ENCODE data around the gene TSEN54. TPM values are rescaled to one million over a fixed set of nuclear protein-coding genes. Genes with fewer than 3 reads are reported as not detected.

The TSEN54 gene
- total RNA-seq, 1 donor from 2014 or later = 92.7 TPM

DNA sequence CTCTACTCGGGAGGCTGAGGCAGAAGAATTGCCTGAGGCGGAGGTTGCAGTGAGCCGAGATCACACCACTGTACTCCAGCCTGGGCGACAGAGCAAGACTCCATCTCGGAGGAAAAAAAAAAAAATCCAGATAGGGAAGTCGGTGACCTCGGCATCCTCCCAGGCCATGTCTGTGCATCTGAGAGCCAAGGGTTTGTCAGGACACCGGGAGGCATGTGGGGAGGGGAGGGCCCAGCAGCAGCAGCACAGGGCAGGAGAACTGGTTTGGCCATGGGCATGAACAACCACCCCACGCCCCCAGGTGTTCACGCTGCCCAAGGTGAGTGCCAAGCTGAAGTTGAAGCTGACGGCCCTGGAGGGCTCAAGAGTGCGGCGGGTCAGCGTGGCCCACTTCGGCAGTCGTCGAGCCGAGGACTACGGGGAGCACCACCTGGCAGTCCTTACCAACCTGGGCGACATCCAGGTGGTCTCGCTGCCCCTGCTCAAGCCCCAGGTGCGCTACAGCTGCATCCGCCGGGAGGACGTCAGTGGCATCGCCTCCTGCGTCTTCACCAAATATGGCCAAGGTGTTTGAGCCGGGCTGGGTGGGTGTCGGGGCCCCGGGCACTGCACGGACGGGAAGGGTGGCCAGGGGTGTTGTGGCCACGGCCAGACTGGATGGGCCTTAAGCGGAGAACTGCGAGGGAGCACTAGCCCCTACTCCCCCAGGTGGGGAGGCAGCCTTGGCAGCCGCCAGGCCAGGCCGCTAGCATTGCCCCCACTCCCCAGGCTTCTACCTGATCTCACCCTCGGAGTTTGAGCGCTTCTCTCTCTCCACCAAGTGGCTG is 56.6 kb downstream of the TSEN54 start:
- Histone ChIP-seq H3K4me1 (no peaks in the 10 kb centered on the region), H3K9me3 (no peaks in the 10 kb centered on the region), H3K27ac (no peak overlapping the region), H3K36me3 (no peaks in the 10 kb centered on the region), H3K27me3 (no peaks in the 10 kb centered on the region), H3K4me3 (no peak overlapping the region)
- intact Hi-C loops (cut with DNase I) = no loop called here
- DNase-seq (ENCODE audit: low spot score in 2 of 2) = no peak
- TF ChIP-seq, protein P1, sequence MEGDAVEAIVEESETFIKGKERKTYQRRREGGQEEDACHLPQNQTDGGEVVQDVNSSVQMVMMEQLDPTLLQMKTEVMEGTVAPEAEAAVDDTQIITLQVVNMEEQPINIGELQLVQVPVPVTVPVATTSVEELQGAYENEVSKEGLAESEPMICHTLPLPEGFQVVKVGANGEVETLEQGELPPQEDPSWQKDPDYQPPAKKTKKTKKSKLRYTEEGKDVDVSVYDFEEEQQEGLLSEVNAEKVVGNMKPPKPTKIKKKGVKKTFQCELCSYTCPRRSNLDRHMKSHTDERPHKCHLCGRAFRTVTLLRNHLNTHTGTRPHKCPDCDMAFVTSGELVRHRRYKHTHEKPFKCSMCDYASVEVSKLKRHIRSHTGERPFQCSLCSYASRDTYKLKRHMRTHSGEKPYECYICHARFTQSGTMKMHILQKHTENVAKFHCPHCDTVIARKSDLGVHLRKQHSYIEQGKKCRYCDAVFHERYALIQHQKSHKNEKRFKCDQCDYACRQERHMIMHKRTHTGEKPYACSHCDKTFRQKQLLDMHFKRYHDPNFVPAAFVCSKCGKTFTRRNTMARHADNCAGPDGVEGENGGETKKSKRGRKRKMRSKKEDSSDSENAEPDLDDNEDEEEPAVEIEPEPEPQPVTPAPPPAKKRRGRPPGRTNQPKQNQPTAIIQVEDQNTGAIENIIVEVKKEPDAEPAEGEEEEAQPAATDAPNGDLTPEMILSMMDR (IDR thresholded peaks at IDR 0.05) = no peak

DNA sequence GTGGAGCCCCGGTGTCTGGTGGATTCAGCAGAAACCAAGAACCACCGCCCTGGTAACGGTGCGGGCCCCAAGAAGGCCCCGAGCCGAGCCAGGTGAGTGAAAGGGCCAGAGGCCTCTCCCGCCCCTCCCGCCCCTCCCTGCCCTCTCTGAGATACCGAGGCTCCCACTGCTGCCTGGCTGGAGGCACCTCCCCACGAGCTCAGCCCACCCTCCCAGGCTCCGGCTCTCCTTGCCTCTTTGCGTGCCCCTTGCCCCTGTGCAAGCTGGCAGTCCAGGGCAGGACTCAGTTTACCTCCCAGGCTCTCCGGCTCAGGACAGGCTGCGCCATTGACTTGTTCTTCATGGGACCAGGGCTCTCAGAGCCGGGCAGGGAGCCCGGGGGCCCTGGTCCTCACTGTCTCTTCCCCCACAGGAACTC is 57.2 kb downstream of the TSEN54 start:
- H3K36me3 ChIP-seq = no peaks in the 10 kb centered on the region
- H3K9me3 ChIP-seq = no peaks in the 10 kb centered on the region
- no peaks in the 10 kb centered on the region for H3K4me1 ChIP-seq
- intact Hi-C loops (cut with DNase I) = no loop called here
- no peak for DNase-seq (ENCODE audit: low spot score in 2 of 2)
- H3K4me3 ChIP-seq = no peak overlapping the region
- no peak overlapping the region for H3K27ac ChIP-seq
- H3K27me3 ChIP-seq = no peaks in the 10 kb centered on the region
- TF ChIP-seq, protein P1 (IDR thresholded peaks at IDR 0.05) = no peak

DNA sequence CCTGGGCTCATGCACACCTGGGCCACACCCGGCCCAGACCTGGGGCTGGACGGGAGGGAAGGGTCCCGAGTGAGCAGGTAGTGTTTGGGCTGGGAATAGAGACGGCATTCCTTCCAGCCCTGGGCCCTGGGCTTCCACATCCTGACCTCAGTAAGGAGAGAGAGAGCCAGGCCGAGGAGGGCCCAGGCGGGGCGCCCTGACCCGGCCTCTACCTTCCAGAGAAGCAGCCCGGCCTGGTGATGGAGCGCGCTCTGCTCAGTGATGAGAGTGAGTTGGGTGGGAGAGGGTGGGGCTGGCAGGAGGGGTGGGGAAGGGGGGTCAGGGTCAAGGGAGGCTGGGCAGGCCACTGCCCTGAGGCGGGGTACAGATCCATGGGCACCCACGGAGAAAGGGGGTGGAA is 57.7 kb downstream of the TSEN54 start:
- no peak for DNase-seq (ENCODE audit: low spot score in 2 of 2)
- intact Hi-C loops (cut with DNase I) = no loop called here
- H3K9me3 ChIP-seq = no peaks in the 10 kb centered on the region
- H3K4me3 ChIP-seq = no peak overlapping the region
- H3K36me3 ChIP-seq = no peaks in the 10 kb centered on the region
- no peaks in the 10 kb centered on the region for H3K27me3 ChIP-seq
- H3K4me1 ChIP-seq = no peaks in the 10 kb centered on the region
- TF ChIP-seq, protein P1 (IDR thresholded peaks at IDR 0.05) = no peak
- no peak overlapping the region for H3K27ac ChIP-seq

Other genes with a start within 250 kb of the TSEN54 start
- 32.4 TPM for gene MIF4GD, start 245.3 kb upstream of the TSEN54 start, total RNA-seq
- gene SLC25A19, start 227.1 kb upstream of the TSEN54 start, total RNA-seq = 1.3 TPM
- 65.7 TPM for gene GRB2, start 110.8 kb upstream of the TSEN54 start, total RNA-seq
- gene TMEM94, start 59.9 kb upstream of the TSEN54 start, total RNA-seq = 125 TPM
- 112 TPM for gene CASKIN2, start 991 bp upstream of the TSEN54 start, total RNA-seq
- 41.8 TPM for gene LLGL2, start 9.2 kb downstream of the TSEN54 start, total RNA-seq
- gene MYO15B, start 71.3 kb downstream of the TSEN54 start, total RNA-seq = 285 TPM
- gene SMIM5, start 116.9 kb downstream of the TSEN54 start, total RNA-seq = not detected
- 7.6 TPM for gene RECQL5, start 150.6 kb downstream of the TSEN54 start, total RNA-seq
- 70.9 TPM for gene SAP30BP, start 150.8 kb downstream of the TSEN54 start, total RNA-seq
- 152 TPM for gene ITGB4, start 204.9 kb downstream of the TSEN54 start, total RNA-seq
- 101 TPM for gene GALK1, start 248.7 kb downstream of the TSEN54 start, total RNA-seq

Measured in ascending aorta (tissue), 2 donors.